ENCODE data around the gene LPIN2. TPM values are rescaled to one million over a fixed set of nuclear protein-coding genes. Genes with fewer than 3 reads are reported as not detected.

LPIN2 gene
- total and polyA plus RNA-seq, 2 of the 13 experiments (the other 11 are each of a cell fraction or from before 2014, with no cell fraction given): 46.0 to 119 TPM

DNA sequence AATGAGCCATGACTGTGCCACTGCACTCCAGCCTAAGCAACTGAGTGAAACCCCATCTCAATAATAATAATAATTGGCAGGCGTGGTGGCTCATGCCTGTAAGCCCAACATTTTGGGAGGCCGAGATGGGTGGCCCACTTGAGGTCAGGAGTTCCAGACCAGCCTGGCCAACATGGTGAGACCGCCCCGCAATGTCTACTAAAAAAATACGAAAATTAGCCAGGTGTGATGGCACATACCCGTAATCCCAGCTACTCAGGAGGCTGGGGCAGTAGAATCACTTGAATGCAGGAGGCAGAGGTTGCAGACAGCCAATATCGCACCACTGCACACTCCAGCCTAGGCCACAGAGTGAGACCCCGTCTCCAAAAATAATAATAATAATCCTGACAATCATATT, 27.9 kb upstream of the LPIN2 start (continued):
- TF ChIP-seq, protein P1, sequence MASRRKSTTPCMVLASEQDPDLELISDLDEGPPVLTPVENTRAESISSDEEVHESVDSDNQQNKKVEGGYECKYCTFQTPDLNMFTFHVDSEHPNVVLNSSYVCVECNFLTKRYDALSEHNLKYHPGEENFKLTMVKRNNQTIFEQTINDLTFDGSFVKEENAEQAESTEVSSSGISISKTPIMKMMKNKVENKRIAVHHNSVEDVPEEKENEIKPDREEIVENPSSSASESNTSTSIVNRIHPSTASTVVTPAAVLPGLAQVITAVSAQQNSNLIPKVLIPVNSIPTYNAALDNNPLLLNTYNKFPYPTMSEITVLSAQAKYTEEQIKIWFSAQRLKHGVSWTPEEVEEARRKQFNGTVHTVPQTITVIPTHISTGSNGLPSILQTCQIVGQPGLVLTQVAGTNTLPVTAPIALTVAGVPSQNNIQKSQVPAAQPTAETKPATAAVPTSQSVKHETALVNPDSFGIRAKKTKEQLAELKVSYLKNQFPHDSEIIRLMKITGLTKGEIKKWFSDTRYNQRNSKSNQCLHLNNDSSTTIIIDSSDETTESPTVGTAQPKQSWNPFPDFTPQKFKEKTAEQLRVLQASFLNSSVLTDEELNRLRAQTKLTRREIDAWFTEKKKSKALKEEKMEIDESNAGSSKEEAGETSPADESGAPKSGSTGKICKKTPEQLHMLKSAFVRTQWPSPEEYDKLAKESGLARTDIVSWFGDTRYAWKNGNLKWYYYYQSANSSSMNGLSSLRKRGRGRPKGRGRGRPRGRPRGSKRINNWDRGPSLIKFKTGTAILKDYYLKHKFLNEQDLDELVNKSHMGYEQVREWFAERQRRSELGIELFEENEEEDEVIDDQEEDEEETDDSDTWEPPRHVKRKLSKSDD (CRISPR knock-in tag; IDR thresholded peaks at IDR 0.05; ENCODE audit: low read depth): no peak
- TF ChIP-seq ZNF777 (CRISPR knock-in tag; IDR thresholded peaks at IDR 0.05) (no peak), FLYWCH1 (CRISPR knock-in tag; IDR thresholded peaks at IDR 0.05) (no peak)

DNA sequence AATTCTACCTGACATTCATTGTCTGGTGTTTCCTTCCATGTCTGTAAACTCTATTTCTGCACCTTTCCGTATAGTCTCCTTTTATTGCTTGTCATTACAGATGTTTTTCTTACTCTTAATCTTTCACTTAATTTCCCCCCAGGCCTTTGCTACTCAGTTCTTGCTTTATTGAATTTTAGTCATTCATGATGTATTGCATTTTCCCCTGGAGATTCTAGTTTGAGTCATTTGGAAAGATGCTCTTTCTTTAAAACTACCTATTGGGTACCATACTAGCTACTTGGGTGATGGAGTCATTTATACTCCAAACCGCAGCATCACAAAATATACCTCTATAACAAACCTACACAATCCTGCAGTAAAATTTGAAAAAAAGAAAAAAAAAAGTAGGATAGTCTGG, 27.2 kb upstream of the LPIN2 start:
- BruUV-seq (replicated peaks): no TSS peak
- H3K36me3 ChIP-seq (replicated peaks in 1 of 2; ENCODE audit: control insufficient read depth in 1 of 2, insufficient read depth in 2 of 2, low read length in 2 of 2): no peaks in the 10 kb centered on the region
- in situ Hi-C loops (cut with HindIII; ENCODE audit: extremely low pct_ligation_motif_present, low pct_unique_long_range_greater_than_20kb) (loop anchor here (25.0 kb wide), 1 partner anchor 572 kb away; no protein-coding TSS in a partner anchor), intact Hi-C loops (cut with micrococcal nuclease; ENCODE audit: unreplicated experiment) (no loop called here)
- FAIRE-seq (no peak), ATAC-seq (no peak), DNase-seq (ENCODE audit: low spot score) (no peak)
- TF ChIP-seq, protein P2, sequence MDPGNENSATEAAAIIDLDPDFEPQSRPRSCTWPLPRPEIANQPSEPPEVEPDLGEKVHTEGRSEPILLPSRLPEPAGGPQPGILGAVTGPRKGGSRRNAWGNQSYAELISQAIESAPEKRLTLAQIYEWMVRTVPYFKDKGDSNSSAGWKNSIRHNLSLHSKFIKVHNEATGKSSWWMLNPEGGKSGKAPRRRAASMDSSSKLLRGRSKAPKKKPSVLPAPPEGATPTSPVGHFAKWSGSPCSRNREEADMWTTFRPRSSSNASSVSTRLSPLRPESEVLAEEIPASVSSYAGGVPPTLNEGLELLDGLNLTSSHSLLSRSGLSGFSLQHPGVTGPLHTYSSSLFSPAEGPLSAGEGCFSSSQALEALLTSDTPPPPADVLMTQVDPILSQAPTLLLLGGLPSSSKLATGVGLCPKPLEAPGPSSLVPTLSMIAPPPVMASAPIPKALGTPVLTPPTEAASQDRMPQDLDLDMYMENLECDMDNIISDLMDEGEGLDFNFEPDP (CRISPR knock-in tag; conservative IDR thresholded peaks at IDR 0.05): no peak
- no peak for TF ChIP-seq MLLT10 (CRISPR knock-in tag; IDR thresholded peaks at IDR 0.05)
- POLR2A ChIA-PET: no interaction called here
- H3K4me3 ChIP-seq (replicated peaks in 1 of 3; ENCODE audit: insufficient read depth in 1 of 3, low read depth in 2 of 3, low read length in 3 of 3): no peak overlapping the region
- no peak overlapping the region for H3K4me2 ChIP-seq (ENCODE audit: low read depth, low read length)
- no peak overlapping the region for H3K9ac ChIP-seq (ENCODE audit: insufficient read depth, low read depth, low read length)
- no peaks in the 10 kb centered on the region for H3K79me2 ChIP-seq (ENCODE audit: insufficient read depth, low read length)
- H3K4me1 ChIP-seq (ENCODE audit: insufficient read depth, low read length): peaks cover 77% of the 10 kb centered on the region
- no peaks in the 10 kb centered on the region for H3K9me3 ChIP-seq (ENCODE audit: low read length)
- no peaks in the 10 kb centered on the region; a peak in 1 of 5 replicates for H3K27me3 ChIP-seq (ENCODE audit: control insufficient read depth in 1 of 2, insufficient read depth in 2 of 2, low read length in 2 of 2)
- 100% methylated on average over 2 of the region's 2 CpGs for WGBS (ENCODE audit: low lambda C conversion rate)
- CTCF ChIA-PET (ENCODE audit: low intra/inter-chr PET ratio, low total read pairs): no interaction called here
- H4K20me1 ChIP-seq (ENCODE audit: insufficient read depth, low read length): no peaks in the 10 kb centered on the region
- no peak overlapping the region for H3K27ac ChIP-seq (ENCODE audit: extremely low read length, insufficient read depth, low read length)
- no peak overlapping the region for H2AFZ ChIP-seq (ENCODE audit: low read length)

All from HepG2 (cell line).